HepG2 (cell line): ENCODE results near the gene BIK.

Source experiments
- HDAC2 ChIP-seq: sonication (generic); formaldehyde crosslinking; IDR thresholded peaks from 2 replicates; pipeline ENCODE4 v1.4.0; 2020; ENCODE audit warnings: missing genetic modification reagents
- ZNF350 ChIP-seq: sonication (generic); formaldehyde crosslinking; IDR thresholded peaks from 2 replicates; pipeline ENCODE4 v1.4.0; 2020; ENCODE audit warnings: mild to moderate bottlenecking, low read depth, missing genetic modification reagents, borderline replicate concordance
- TF ChIP-seq, protein P1 (sequence below), 2 experiments: sonication (generic) in 1 of 2; formaldehyde crosslinking in 1 of 2; IDR thresholded peaks; 2 replicates each; pipeline versions ENCODE4 v1.5.1 to v1.6.1; 2011 to 2020; ENCODE audit warnings: borderline replicate concordance in 1 of 2, low read depth in 1 of 2, low read length in 1 of 2, mild to moderate bottlenecking in 1 of 2, missing genetic modification reagents in 1 of 2, moderate library complexity in 1 of 2

DNA sequence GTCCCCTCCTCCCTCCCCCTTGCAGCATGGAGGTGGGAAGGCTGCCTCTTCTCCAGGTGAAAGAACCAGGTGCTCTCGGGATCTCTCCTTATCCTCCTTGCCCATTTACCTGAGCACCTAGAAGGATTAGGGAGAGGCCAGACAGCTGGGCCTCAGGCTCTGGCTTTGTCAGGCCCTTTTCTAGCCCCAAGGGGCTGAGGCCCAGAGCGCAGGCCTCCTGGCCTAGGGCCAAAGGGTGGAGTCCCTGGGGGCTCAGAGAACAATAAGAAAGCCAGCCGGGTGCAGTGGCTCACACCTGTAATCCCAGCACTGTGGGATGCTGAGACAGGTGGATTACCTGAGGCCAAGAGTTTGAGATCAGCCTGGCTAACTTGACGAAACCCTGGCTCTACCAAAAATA, 16.0 kb upstream of the BIK start:
- TF ChIP-seq ZNF350 (CRISPR knock-in tag) (no peak), HDAC2 (CRISPR knock-in tag) (no peak)
- TF ChIP-seq, protein P1, sequence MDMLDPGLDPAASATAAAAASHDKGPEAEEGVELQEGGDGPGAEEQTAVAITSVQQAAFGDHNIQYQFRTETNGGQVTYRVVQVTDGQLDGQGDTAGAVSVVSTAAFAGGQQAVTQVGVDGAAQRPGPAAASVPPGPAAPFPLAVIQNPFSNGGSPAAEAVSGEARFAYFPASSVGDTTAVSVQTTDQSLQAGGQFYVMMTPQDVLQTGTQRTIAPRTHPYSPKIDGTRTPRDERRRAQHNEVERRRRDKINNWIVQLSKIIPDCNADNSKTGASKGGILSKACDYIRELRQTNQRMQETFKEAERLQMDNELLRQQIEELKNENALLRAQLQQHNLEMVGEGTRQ (IDR thresholded peaks at IDR 0.05; ENCODE audit: low read depth, low read length): no peak
- TF ChIP-seq, protein P1 (CRISPR knock-in tag; IDR thresholded peaks at IDR 0.05; ENCODE audit: borderline replicate concordance): no peak
